Bronchial epithelial cell (primary cell): ENCODE data around the gene RC3H2. TPM values are rescaled to one million over a fixed set of nuclear protein-coding genes. Genes with fewer than 3 reads are reported as not detected.

Experiments
- DNase-seq: peaks from one replicate; pipeline ENCODE4 v3.0.0-alpha.2; 2010; ENCODE audit warnings: low read depth
- FAIRE-seq: peaks from 2 replicates; lab custom pipeline; 2011; peaks lifted over from hg19 to GRCh38; lab: Jason Lieb, UNC
- H3K27me3 ChIP-seq: 2 replicates; pipeline ENCODE4 v1.5.1; 2011; ENCODE audit warnings: low read length; ENCODE audit not compliant: control insufficient read depth, insufficient read depth
- H3K36me3 ChIP-seq: 2 replicates; pipeline ENCODE4 v1.5.1; 2011; ENCODE audit warnings: low read length; ENCODE audit not compliant: control insufficient read depth, insufficient read depth
- H3K4me3 ChIP-seq: 2 replicates; pipeline ENCODE4 v1.5.1; 2011; ENCODE audit warnings: mild to moderate bottlenecking, low read depth, low read length, control low read depth
- CTCF ChIP-seq: IDR thresholded peaks from 2 replicates; pipeline ENCODE4 v1.5.1; 2011; ENCODE audit warnings: mild to moderate bottlenecking, moderate library complexity, low read length, control low read depth, inconsistent platforms; ENCODE audit not compliant: insufficient read depth, severe bottlenecking
- total RNA-seq: library from RNA; depleted of rRNA; stranded (reverse); fragments of >200 nt; gene quantifications from 2 replicates; pipeline ENCODE4 v1.2.1, GENCODE V29; 2014

RC3H2 gene
- total RNA-seq, 1 donor from 2014 or later = 43.2 TPM

GRCh38 chr9:122807271-122807900, 97.8 kb downstream of the RC3H2 start:
- DNase-seq = no peak
- TF ChIP-seq CTCF = no peak

GRCh38 chr9:122806661-122807060, 98.5 kb downstream of the RC3H2 start:
- no peak for DNase-seq
- no peak for TF ChIP-seq CTCF
- no peaks in the 10 kb centered on the region for H3K36me3 ChIP-seq
- H3K27me3 ChIP-seq = no peaks in the 10 kb centered on the region
- no peak overlapping the region for H3K4me3 ChIP-seq
- no peak for FAIRE-seq

More at GRCh38 chr9:122807271-122807900, 97.8 kb downstream of the RC3H2 start:
- FAIRE-seq = no peak
- no peak overlapping the region for H3K4me3 ChIP-seq
- no peaks in the 10 kb centered on the region for H3K36me3 ChIP-seq
- no peaks in the 10 kb centered on the region for H3K27me3 ChIP-seq

DNA sequence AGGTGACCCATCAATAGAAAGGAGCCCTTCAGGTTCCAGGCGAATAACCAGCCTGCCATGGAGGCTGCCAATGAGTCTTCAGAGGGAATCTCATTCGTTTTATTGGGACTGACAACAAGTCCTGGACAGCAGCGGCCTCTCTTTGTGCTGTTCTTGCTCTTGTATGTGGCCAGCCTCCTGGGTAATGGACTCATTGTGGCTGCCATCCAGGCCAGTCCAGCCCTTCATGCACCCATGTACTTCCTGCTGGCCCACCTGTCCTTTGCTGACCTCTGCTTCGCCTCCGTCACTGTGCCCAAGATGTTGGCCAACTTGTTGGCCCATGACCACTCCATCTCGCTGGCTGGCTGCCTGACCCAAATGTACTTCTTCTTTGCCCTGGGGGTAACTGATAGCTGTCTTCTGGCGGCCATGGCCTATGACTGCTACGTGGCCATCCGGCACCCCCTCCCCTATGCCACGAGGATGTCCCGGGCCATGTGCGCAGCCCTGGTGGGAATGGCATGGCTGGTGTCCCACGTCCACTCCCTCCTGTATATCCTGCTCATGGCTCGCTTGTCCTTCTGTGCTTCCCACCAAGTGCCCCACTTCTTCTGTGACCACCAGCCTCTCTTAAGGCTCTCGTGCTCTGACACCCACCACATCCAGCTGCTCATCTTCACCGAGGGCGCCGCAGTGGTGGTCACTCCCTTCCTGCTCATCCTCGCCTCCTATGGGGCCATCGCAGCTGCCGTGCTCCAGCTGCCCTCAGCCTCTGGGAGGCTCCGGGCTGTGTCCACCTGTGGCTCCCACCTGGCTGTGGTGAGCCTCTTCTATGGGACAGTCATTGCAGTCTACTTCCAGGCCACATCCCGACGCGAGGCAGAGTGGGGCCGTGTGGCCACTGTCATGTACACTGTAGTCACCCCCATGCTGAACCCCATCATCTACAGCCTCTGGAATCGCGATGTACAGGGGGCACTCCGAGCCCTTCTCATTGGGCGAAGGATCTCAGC, 104.8 kb downstream of the RC3H2 start, which contains the start of gene OR1K1:
Gene OR1K1, plus strand, starts transcription at position 58 of the 995 bp plus-strand sequence. Its CDS starts 0 bp downstream, at position 58.
- FAIRE-seq (no peak), DNase-seq (no peak)
- Histone ChIP-seq H3K27me3 (no peaks in the 10 kb centered on the region), H3K4me3 (no peak within 1 kb of the TSS), H3K36me3 (no peaks in the 10 kb centered on the region)
- no peak for TF ChIP-seq CTCF

GRCh38 chr9:122797316-122798063, 107.7 kb downstream of the RC3H2 start:
- no peak overlapping the region for H3K4me3 ChIP-seq
- peak; percentile 43 for DNase-seq
- H3K36me3 ChIP-seq = no peaks in the 10 kb centered on the region
- no peak for FAIRE-seq
- H3K27me3 ChIP-seq = no peaks in the 10 kb centered on the region
- no peak for TF ChIP-seq CTCF

Other genes with a start within 250 kb of the RC3H2 start
- gene OR1B1, start 247.7 kb downstream of the RC3H2 start, total RNA-seq = not detected in 2 replicates
- gene OR1L1, start 243.6 kb downstream of the RC3H2 start, total RNA-seq = not detected in 2 replicates
- gene OR1L3, start 230.2 kb downstream of the RC3H2 start, total RNA-seq = not detected in 2 replicates
- not detected in 2 replicates for gene OR1L4, start 181.4 kb downstream of the RC3H2 start, total RNA-seq
- gene OR1L6, start 163.1 kb downstream of the RC3H2 start, total RNA-seq = not detected in 2 replicates
- not detected in 2 replicates for gene OR5C1, start 116.4 kb downstream of the RC3H2 start, total RNA-seq
- gene OR1K1, start 105.2 kb downstream of the RC3H2 start, total RNA-seq = not detected in 2 replicates
- 31.4 and 31.6 TPM in 2 replicates for gene PDCL, start 76.8 kb downstream of the RC3H2 start, total RNA-seq
- 14.3 and 15.3 TPM in 2 replicates for gene ZBTB6, start 8.0 kb upstream of the RC3H2 start, total RNA-seq
- 2.3 and 2.4 TPM in 2 replicates for gene ZBTB26, start 26.2 kb upstream of the RC3H2 start, total RNA-seq
- gene RABGAP1, start 35.7 kb upstream of the RC3H2 start, total RNA-seq = 31.9 and 69.1 TPM in 2 replicates
- 1.3 and 1.8 TPM in 2 replicates for gene GPR21, start 128.3 kb upstream of the RC3H2 start, total RNA-seq